Astrocyte (in vitro differentiated cells and primary cell): Measurements from ENCODE around the gene MTA1. TPM values are rescaled to one million over a fixed set of nuclear protein-coding genes. Genes with fewer than 3 reads are reported as not detected.

Source experiments
- DNase-seq: peaks from one replicate; pipeline ENCODE4 v3.0.0-alpha.2; 2010; ENCODE audit warnings: low read depth
- FAIRE-seq: peaks from 2 replicates; lab custom pipeline; 2011; peaks lifted over from hg19 to GRCh38; lab: Jason Lieb, UNC
- H2AFZ ChIP-seq: 2 replicates; pipeline ENCODE4 v1.6.0; 2012; ENCODE audit warnings: low read depth, low read length, inconsistent platforms
- H3K27ac ChIP-seq: 2 replicates; pipeline ENCODE4 v1.5.1; 2011; ENCODE audit warnings: low read depth, low read length, inconsistent platforms
- H3K27me3 ChIP-seq: 2 replicates; pipeline ENCODE4 v1.6.0; 2011; ENCODE audit warnings: low read length, inconsistent platforms; ENCODE audit not compliant: insufficient read depth
- H3K36me3 ChIP-seq: 2 replicates; pipeline ENCODE4 v1.5.1; 2011; ENCODE audit warnings: low read length, inconsistent platforms; ENCODE audit not compliant: insufficient read depth
- H3K4me1 ChIP-seq: 2 replicates; pipeline ENCODE4 v1.5.1; 2011; ENCODE audit warnings: low read length, inconsistent platforms; ENCODE audit not compliant: insufficient read depth
- H3K4me2 ChIP-seq: 2 replicates; pipeline ENCODE4 v1.6.0; 2012; ENCODE audit warnings: low read length, inconsistent platforms
- H3K4me3 ChIP-seq: 2 replicates; pipeline ENCODE4 v1.5.1; 2011; ENCODE audit warnings: low read depth, mild to moderate bottlenecking, low read length, inconsistent platforms; ENCODE audit not compliant: insufficient read depth
- H3K79me2 ChIP-seq: 2 replicates; pipeline ENCODE4 v1.6.0; 2012; ENCODE audit warnings: mild to moderate bottlenecking, low read length, inconsistent platforms; ENCODE audit not compliant: insufficient read depth
- H3K9ac ChIP-seq: 2 replicates; pipeline ENCODE4 v1.6.0; 2012; ENCODE audit warnings: mild to moderate bottlenecking, low read length, inconsistent platforms
- H3K9me3 ChIP-seq: 2 replicates; pipeline ENCODE4 v1.5.1; 2012; ENCODE audit warnings: low read depth, mild to moderate bottlenecking, low read length, inconsistent platforms; ENCODE audit not compliant: insufficient read depth
- H4K20me1 ChIP-seq: 2 replicates; pipeline ENCODE4 v1.6.0; 2012; ENCODE audit warnings: low read length, inconsistent platforms; ENCODE audit not compliant: insufficient read depth
- H3K27ac Mint-ChIP-seq: one replicate; pipeline ENCODE4 v1.8.0; 2021; ENCODE audit warnings: mild to moderate bottlenecking, mixed read lengths; ENCODE audit not compliant: unreplicated experiment
- H3K27me3 Mint-ChIP-seq: one replicate; pipeline ENCODE4 v1.8.0; 2021; ENCODE audit warnings: low read depth, mixed read lengths; ENCODE audit not compliant: unreplicated experiment
- H3K36me3 Mint-ChIP-seq: one replicate; pipeline ENCODE4 v1.8.0; 2021; ENCODE audit warnings: low read depth, mixed read lengths; ENCODE audit not compliant: unreplicated experiment
- H3K4me1 Mint-ChIP-seq: one replicate; pipeline ENCODE4 v1.8.0; 2021; ENCODE audit warnings: low read depth, mixed read lengths; ENCODE audit not compliant: unreplicated experiment
- H3K4me3 Mint-ChIP-seq: one replicate; pipeline ENCODE4 v1.8.0; 2021; ENCODE audit warnings: mild to moderate bottlenecking, moderate library complexity, mixed read lengths; ENCODE audit not compliant: unreplicated experiment
- H3K9me3 Mint-ChIP-seq: one replicate; pipeline ENCODE4 v1.8.0; 2021; ENCODE audit warnings: mild to moderate bottlenecking, mixed read lengths; ENCODE audit not compliant: unreplicated experiment
- CTCF ChIP-seq: IDR thresholded peaks from 2 replicates; pipeline ENCODE4 v1.5.1; 2011; ENCODE audit warnings: low read depth, mild to moderate bottlenecking, inconsistent platforms, low read length, moderate library complexity; ENCODE audit not compliant: insufficient read depth
- EZH2 ChIP-seq: IDR thresholded peaks from 2 replicates; pipeline ENCODE4 v1.6.1; 2012; ENCODE audit warnings: mild to moderate bottlenecking, low read length, inconsistent platforms; ENCODE audit not compliant: insufficient read depth
- total RNA-seq: library from RNA; stranded (reverse); gene quantifications from 2 replicates; pipeline ENCODE4 v1.2.1, GENCODE V29; 2021

MTA1 gene
- total RNA-seq, 1 donor from 2014 or later: 111 TPM

DNA sequence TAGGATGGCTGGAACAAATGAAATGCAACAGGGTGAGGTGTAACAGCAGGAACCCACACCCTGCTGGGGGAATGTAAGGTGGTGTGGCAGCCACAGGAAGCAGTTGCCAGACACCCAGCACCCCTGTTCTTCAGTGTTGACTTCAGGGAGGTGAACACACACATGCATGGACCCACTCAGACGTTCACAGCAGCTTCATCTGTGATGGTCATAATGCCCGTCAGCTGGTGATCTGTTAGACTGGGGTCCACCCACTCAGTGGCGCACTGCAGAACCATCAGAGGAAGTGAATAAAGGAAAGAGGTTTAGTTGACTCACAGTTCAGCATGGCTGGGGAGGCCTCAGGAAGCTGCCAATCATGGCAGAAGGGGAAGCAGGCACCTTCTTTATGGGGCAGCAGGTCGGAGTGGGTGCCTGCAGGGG, 44.0 kb upstream of the MTA1 start:
- Mint-ChIP-seq H3K27ac (peak overlapping the region; percentile 58), H3K27me3 (no peaks in the 10 kb centered on the region), H3K9me3 (no peaks in the 10 kb centered on the region), H3K4me1 (peaks cover 8% of the 10 kb centered on the region), H3K36me3 (peaks cover 11% of the 10 kb centered on the region), H3K4me3 (no peak overlapping the region)
- TF ChIP-seq CTCF (no peak), EZH2 (no peak)
- Histone ChIP-seq H3K9me3 (no peaks in the 10 kb centered on the region), H3K36me3 (no peaks in the 10 kb centered on the region), H3K27me3 (no peaks in the 10 kb centered on the region), H2AFZ (no peak overlapping the region), H3K9ac (no peak overlapping the region), H3K79me2 (no peaks in the 10 kb centered on the region), H3K27ac (no peak overlapping the region), H3K4me3 (no peak overlapping the region), H3K4me1 (peaks cover 2% of the 10 kb centered on the region), H3K4me2 (no peak overlapping the region), H4K20me1 (peaks cover 13% of the 10 kb centered on the region)
- FAIRE-seq (no peak), DNase-seq (no peak)

- Histone ChIP-seq H3K27me3 (no peaks in the 10 kb centered on the region), H4K20me1 (peaks cover 6% of the 10 kb centered on the region), H3K4me2 (no peak overlapping the region), H2AFZ (no peak overlapping the region), H3K4me3 (no peak overlapping the region), H3K9ac (no peak overlapping the region), H3K9me3 (no peaks in the 10 kb centered on the region), H3K4me1 (peaks cover 2% of the 10 kb centered on the region), H3K79me2 (no peaks in the 10 kb centered on the region), H3K36me3 (no peaks in the 10 kb centered on the region), H3K27ac (no peak overlapping the region)
- Mint-ChIP-seq H3K4me1 (peaks cover 8% of the 10 kb centered on the region), H3K27ac (no peak overlapping the region), H3K9me3 (no peaks in the 10 kb centered on the region), H3K27me3 (no peaks in the 10 kb centered on the region), H3K4me3 (no peak overlapping the region), H3K36me3 (peaks cover 6% of the 10 kb centered on the region)
- no peak for FAIRE-seq
- TF ChIP-seq EZH2: no peak
- no peak for TF ChIP-seq CTCF
- no peak for DNase-seq
These were observed 42.8 kb upstream of the MTA1 start for GRCh38 chr14:105376521-105377440.
